Lower lobe of right lung (tissue), 2 donors: ENCODE data around the gene RYK. TPM values are rescaled to one million over a fixed set of nuclear protein-coding genes. Genes with fewer than 3 reads are reported as not detected.

Source experiments
- ATAC-seq, 2 donors: fragments of 200-7000 bp; cut with Tn5 transposase; one replicate each; pipeline ENCODE4 v1.9.1; 2020 to 2022; ENCODE audit warnings: mild to moderate bottlenecking in 2 of 2, moderate library complexity in 2 of 2
- DNase-seq: peaks from one replicate; pipeline ENCODE4 v3.0.0-alpha.2; 2020
- H3K27ac ChIP-seq: fragments of 200-600 bp; one replicate; pipeline ENCODE4 v1.8.0; 2022
- H3K27me3 ChIP-seq: fragments of 200-600 bp; one replicate; pipeline ENCODE4 v1.8.0; 2022; ENCODE audit warnings: low read depth
- H3K36me3 ChIP-seq: fragments of 200-600 bp; one replicate; pipeline ENCODE4 v1.8.0; 2022; ENCODE audit warnings: mild to moderate bottlenecking
- H3K4me1 ChIP-seq: fragments of 200-600 bp; one replicate; pipeline ENCODE4 v1.8.0; 2022
- H3K4me3 ChIP-seq: fragments of 200-600 bp; one replicate; pipeline ENCODE4 v1.8.0; 2022; ENCODE audit warnings: mild to moderate bottlenecking
- H3K9me3 ChIP-seq: fragments of 200-600 bp; one replicate; pipeline ENCODE4 v1.8.0; 2022
- CTCF ChIP-seq: fragments of 200-600 bp; IDR thresholded peaks from one replicate; pipeline ENCODE4 v1.8.0; 2022; ENCODE audit warnings: antibody characterized with exemption, mild to moderate bottlenecking
- intact Hi-C: fragments of 100-400 bp; cut with DNase I; formaldehyde crosslinking; loops from one replicate; pipeline ENCODE4 v1.11.0; 2022
- total RNA-seq: library from RNA; stranded (reverse); fragmentation: NEBNext Ultra II Directional; extraction: Animal tissue kit (Norgen Biotek cat#: 25700); gene quantifications from one replicate; pipeline ENCODE4 v1.2.1, GENCODE V29; 2021
- donor health status: DM: no; HTN: yes; CAD: no; lungs with severe emphysema.

The RYK gene
- total RNA-seq, 1 donor from 2014 or later, result 46.3 TPM

- no peak for ATAC-seq
Measured at GRCh38 chr3:134148534-134148933, 102.1 kb downstream of the RYK start.

GRCh38 chr3:134147411-134147810 is 103.2 kb downstream of the RYK start:
- Histone ChIP-seq H3K27me3 (no peaks in the 10 kb centered on the region), H3K4me3 (no peak overlapping the region), H3K9me3 (no peaks in the 10 kb centered on the region), H3K4me1 (peaks cover 23% of the 10 kb centered on the region), H3K27ac (no peak overlapping the region), H3K36me3 (no peaks in the 10 kb centered on the region)
- DNase-seq, result no peak
- intact Hi-C loops, result no loop called here
- TF ChIP-seq CTCF, result no peak
- no peak for ATAC-seq

More at GRCh38 chr3:134148534-134148933, 102.1 kb downstream of the RYK start:
- intact Hi-C loops, result no loop called here
- Histone ChIP-seq H3K4me1 (peaks cover 23% of the 10 kb centered on the region), H3K4me3 (no peak overlapping the region), H3K36me3 (peaks cover 5% of the 10 kb centered on the region), H3K27ac (no peak overlapping the region), H3K9me3 (no peaks in the 10 kb centered on the region), H3K27me3 (no peaks in the 10 kb centered on the region)
- TF ChIP-seq CTCF, result no peak
- no peak for DNase-seq

DNA sequence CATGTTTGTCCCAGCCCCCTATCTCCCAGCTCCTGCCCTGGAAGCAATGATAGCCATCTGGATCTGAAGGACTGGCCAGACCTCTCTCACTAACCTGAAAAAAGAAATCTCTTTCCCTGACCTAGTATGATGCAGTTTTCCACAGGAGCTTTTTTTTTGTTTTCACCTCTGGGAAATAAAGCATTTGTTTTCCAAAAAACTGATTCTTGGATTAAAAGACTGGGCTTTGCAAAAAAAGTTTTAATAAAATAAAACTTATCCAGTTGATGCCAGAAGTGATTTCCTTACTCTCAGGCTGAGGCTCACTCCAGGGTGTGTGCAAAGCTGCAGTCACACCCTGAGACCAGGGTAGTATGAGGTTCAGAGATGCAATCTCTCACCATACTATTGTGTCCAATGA is 104.0 kb downstream of the RYK start:
- H3K27ac ChIP-seq, result no peak overlapping the region
- no peaks in the 10 kb centered on the region for H3K36me3 ChIP-seq
- H3K4me1 ChIP-seq, result peaks cover 23% of the 10 kb centered on the region
- no peak for ATAC-seq
- DNase-seq, result no peak
- H3K4me3 ChIP-seq, result no peak overlapping the region
- intact Hi-C loops, result no loop called here
- TF ChIP-seq CTCF, result no peak
- H3K9me3 ChIP-seq, result no peaks in the 10 kb centered on the region
- H3K27me3 ChIP-seq, result no peaks in the 10 kb centered on the region

DNA sequence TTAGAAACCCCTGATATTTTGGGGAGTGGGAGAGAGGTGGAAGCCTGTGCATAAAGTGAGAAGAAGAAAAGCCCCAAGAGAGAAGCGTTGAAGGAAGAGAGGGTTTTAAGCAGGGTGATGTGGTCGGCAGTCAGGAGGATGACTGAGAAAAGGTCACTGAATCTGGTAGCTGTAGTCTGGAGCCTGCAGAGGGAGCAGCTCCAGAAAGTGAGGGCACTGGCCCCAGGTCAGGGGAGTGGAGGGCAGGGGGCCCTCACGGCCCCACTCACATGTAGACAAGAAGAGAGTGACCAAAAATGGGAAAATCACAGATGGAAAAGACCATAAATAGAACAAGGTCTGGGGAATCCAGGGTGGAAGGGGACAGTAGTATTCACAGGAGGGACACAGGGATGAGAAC is 105.5 kb downstream of the RYK start:
- H3K9me3 ChIP-seq, result no peaks in the 10 kb centered on the region
- H3K4me3 ChIP-seq, result no peak overlapping the region
- H3K27me3 ChIP-seq, result no peaks in the 10 kb centered on the region
- intact Hi-C loops, result no loop called here
- H3K4me1 ChIP-seq, result peaks cover 14% of the 10 kb centered on the region
- no peak for DNase-seq
- TF ChIP-seq CTCF, result no peak
- ATAC-seq, result no peak
- no peak overlapping the region for H3K27ac ChIP-seq
- no peaks in the 10 kb centered on the region for H3K36me3 ChIP-seq

GRCh38 chr3:134144694-134145093 is 106.0 kb downstream of the RYK start:
- no peaks in the 10 kb centered on the region for H3K27me3 ChIP-seq
- no peak overlapping the region for H3K4me3 ChIP-seq
- TF ChIP-seq CTCF, result no peak
- no peaks in the 10 kb centered on the region for H3K36me3 ChIP-seq
- ATAC-seq, result no peak
- intact Hi-C loops, result no loop called here
- H3K4me1 ChIP-seq, result peaks cover 9% of the 10 kb centered on the region
- no peak for DNase-seq
- no peak overlapping the region for H3K27ac ChIP-seq
- no peaks in the 10 kb centered on the region for H3K9me3 ChIP-seq

GRCh38 chr3:134143828-134144401 is 106.7 kb downstream of the RYK start:
- H3K27me3 ChIP-seq, result no peaks in the 10 kb centered on the region
- no peaks in the 10 kb centered on the region for H3K36me3 ChIP-seq
- H3K4me3 ChIP-seq, result no peak overlapping the region
- no peak for TF ChIP-seq CTCF
- ATAC-seq (no peak), DNase-seq (no peak)
- intact Hi-C loops, result no loop called here
- H3K27ac ChIP-seq, result no peak overlapping the region
- H3K4me1 ChIP-seq, result peaks cover 8% of the 10 kb centered on the region
- no peaks in the 10 kb centered on the region for H3K9me3 ChIP-seq
